Keratinocyte (primary cell): ENCODE data around the gene DCBLD2. TPM values are rescaled to one million over a fixed set of nuclear protein-coding genes. Genes with fewer than 3 reads are reported as not detected.
A peak's percentile ranks its signal among the peaks of the same experiment; 100 is the strongest.

ENCODE experiments used
- DNase-seq: peaks from one replicate; pipeline ENCODE4 v3.0.0-alpha.2; 2011; ENCODE audit warnings: low read depth, missing footprints, low spot score
- FAIRE-seq: peaks from 2 replicates; lab custom pipeline; 2011; peaks lifted over from hg19 to GRCh38; lab: Jason Lieb, UNC
- H2AFZ ChIP-seq: 2 replicates; pipeline ENCODE4 v1.6.0; 2012; ENCODE audit warnings: low read length, control low read depth, inconsistent platforms; ENCODE audit not compliant: control insufficient read depth
- H3K27ac ChIP-seq: 2 replicates; pipeline ENCODE4 v1.5.1; 2011; ENCODE audit warnings: low read length; ENCODE audit not compliant: control insufficient read depth, insufficient read depth
- H3K27me3 ChIP-seq: 3 replicates; pipeline ENCODE4 v1.6.0; 2011; ENCODE audit warnings: low read length; ENCODE audit not compliant: control insufficient read depth, insufficient read depth; ENCODE audit errors: extremely low read depth
- H3K36me3 ChIP-seq, 2 experiments: 2 replicates in 1 of 2; 3 replicates in 1 of 2; pipeline ENCODE4 v1.5.1; 2011; ENCODE audit warnings: low read length in 2 of 2, mild to moderate bottlenecking in 1 of 2; ENCODE audit not compliant: control insufficient read depth in 2 of 2, insufficient read depth in 2 of 2; ENCODE audit errors: extremely low read depth in 1 of 2
- H3K4me1 ChIP-seq: 3 replicates; pipeline ENCODE4 v1.5.1; 2011; ENCODE audit warnings: low read length; ENCODE audit not compliant: control insufficient read depth, insufficient read depth; ENCODE audit errors: extremely low read depth
- H3K4me2 ChIP-seq: 3 replicates; pipeline ENCODE4 v1.6.0; 2011; ENCODE audit warnings: low read depth, low read length; ENCODE audit not compliant: control insufficient read depth, insufficient read depth; ENCODE audit errors: extremely low read depth
- H3K4me3 ChIP-seq, 3 experiments: fragments of 200-600 bp in 1 of 3; sonication (generic) in 1 of 3; 2 replicates in 2 of 3; 3 replicates in 1 of 3; pipeline ENCODE4 v1.5.1; 2011 to 2016; ENCODE audit warnings: low read length in 3 of 3, mild to moderate bottlenecking in 3 of 3, control low read depth in 2 of 3, inconsistent platforms in 1 of 3, low read depth in 1 of 3, mixed read lengths in 1 of 3, mixed run types in 1 of 3, moderate library complexity in 1 of 3; ENCODE audit not compliant: control insufficient read depth in 2 of 3, insufficient read depth in 2 of 3; ENCODE audit errors: extremely low read depth in 1 of 3
- H3K79me2 ChIP-seq: 2 replicates; pipeline ENCODE4 v1.6.0; 2012; ENCODE audit warnings: low read length; ENCODE audit not compliant: control insufficient read depth, insufficient read depth
- H3K9ac ChIP-seq: 3 replicates; pipeline ENCODE4 v1.6.0; 2011; ENCODE audit warnings: low read length; ENCODE audit not compliant: control insufficient read depth, insufficient read depth; ENCODE audit errors: extremely low read depth
- H3K9me1 ChIP-seq: 3 replicates; pipeline ENCODE4 v1.6.0; 2011; ENCODE audit warnings: low read length; ENCODE audit not compliant: control insufficient read depth, insufficient read depth; ENCODE audit errors: extremely low read depth
- H3K9me3 ChIP-seq: 2 replicates; pipeline ENCODE4 v1.5.1; 2012; ENCODE audit warnings: low read depth, low read length; ENCODE audit not compliant: control insufficient read depth
- H4K20me1 ChIP-seq: 3 replicates; pipeline ENCODE4 v1.6.0; 2011; ENCODE audit warnings: low read length; ENCODE audit not compliant: control insufficient read depth, insufficient read depth; ENCODE audit errors: extremely low read depth
- EZH2 ChIP-seq: IDR thresholded peaks from one replicate; pipeline ENCODE4 v1.6.1; 2012; ENCODE audit warnings: inconsistent platforms, mild to moderate bottlenecking, low read length, moderate library complexity
- dilution Hi-C: fragments of 300-500 bp; cut with MboI; formaldehyde crosslinking; loops from one replicate; pipeline ENCODE4 v1.7.0; 2020; ENCODE audit warnings: low sequenced_read_pairs; ENCODE audit not compliant: extremely low pct_ligation_motif_present
- polyA plus RNA-seq, 5 experiments: library from polyadenylated mRNA; depleted of rRNA in 3 of 5; stranded (reverse) in 3 of 5; stranded (forward) in 1 of 5; unstranded in 1 of 5; fragments of >200 nt; gene quantifications; 1 replicate in 1 of 5; 2 replicates in 3 of 5; 3 replicates in 1 of 5; pipeline versions ENCODE4 v1.2.1 to v1.2.3, GENCODE V29; 2011 to 2012; ENCODE audit warnings: missing spikeins in 2 of 5, low read depth in 1 of 5, low replicate concordance in 1 of 5
- TF ChIP-seq, protein P1 (sequence below), 3 experiments: IDR thresholded peaks in 1 of 3; conservative IDR thresholded peaks in 1 of 3; optimal IDR thresholded peaks in 1 of 3; 2 replicates in 2 of 3; 3 replicates in 1 of 3; pipeline versions ENCODE3 to v1.5.1; 2011; ENCODE audit warnings: low read length in 3 of 3, mild to moderate bottlenecking in 3 of 3, moderate library complexity in 2 of 3, control low read depth in 1 of 3, inconsistent platforms in 1 of 3; ENCODE audit not compliant: insufficient read depth in 2 of 3; ENCODE audit errors: extremely low read depth in 1 of 3

DCBLD2 gene
- polyA plus RNA-seq, 1 donor (not counting 4 experiments of a cell fraction or from before 2014, with no cell fraction given) = 465 TPM

DNA sequence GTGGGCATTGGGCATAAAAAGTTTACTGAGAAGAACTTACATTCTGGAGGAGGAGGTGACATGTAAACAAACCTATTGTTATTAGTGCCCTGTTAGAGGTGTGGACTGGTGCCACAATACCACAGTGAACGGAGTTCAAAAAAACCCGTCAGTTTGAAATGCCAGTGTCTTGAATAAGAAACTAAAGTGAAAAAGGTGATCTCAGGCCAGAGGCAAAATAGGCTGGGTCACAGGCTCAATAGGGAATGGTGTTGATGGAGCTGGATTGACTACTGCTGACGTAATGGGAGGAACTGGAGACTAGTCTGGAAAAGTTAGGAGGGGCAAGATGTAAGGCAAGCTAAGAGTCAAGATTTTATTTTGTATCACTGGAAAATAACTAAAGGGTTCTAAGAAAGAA lies 1.6 kb upstream of the DCBLD2 start:
- DNase-seq (no peak), FAIRE-seq (peak; percentile 55)
- H3K9ac ChIP-seq = no peak overlapping the region
- peaks cover 48% of the 10 kb centered on the region for H3K79me2 ChIP-seq
- no peak for TF ChIP-seq EZH2
- TF ChIP-seq, protein P1, sequence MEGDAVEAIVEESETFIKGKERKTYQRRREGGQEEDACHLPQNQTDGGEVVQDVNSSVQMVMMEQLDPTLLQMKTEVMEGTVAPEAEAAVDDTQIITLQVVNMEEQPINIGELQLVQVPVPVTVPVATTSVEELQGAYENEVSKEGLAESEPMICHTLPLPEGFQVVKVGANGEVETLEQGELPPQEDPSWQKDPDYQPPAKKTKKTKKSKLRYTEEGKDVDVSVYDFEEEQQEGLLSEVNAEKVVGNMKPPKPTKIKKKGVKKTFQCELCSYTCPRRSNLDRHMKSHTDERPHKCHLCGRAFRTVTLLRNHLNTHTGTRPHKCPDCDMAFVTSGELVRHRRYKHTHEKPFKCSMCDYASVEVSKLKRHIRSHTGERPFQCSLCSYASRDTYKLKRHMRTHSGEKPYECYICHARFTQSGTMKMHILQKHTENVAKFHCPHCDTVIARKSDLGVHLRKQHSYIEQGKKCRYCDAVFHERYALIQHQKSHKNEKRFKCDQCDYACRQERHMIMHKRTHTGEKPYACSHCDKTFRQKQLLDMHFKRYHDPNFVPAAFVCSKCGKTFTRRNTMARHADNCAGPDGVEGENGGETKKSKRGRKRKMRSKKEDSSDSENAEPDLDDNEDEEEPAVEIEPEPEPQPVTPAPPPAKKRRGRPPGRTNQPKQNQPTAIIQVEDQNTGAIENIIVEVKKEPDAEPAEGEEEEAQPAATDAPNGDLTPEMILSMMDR (optimal IDR thresholded peaks at IDR 0.05 in 1 of 3, IDR thresholded peaks at IDR 0.05 in 1 of 3, conservative IDR thresholded peaks at IDR 0.05 in 1 of 3; ENCODE audit: extremely low read depth in 1 of 3, insufficient read depth in 2 of 3, low read length in 3 of 3) = no peak
- peaks cover 0 to 8% of the 10 kb centered on the region in 2 experiments for H3K36me3 ChIP-seq
- no peaks in the 10 kb centered on the region for H3K9me3 ChIP-seq
- no peaks in the 10 kb centered on the region for H3K27me3 ChIP-seq
- peaks cover 31% of the 10 kb centered on the region for H3K4me1 ChIP-seq
- no peak overlapping the region for H2AFZ ChIP-seq
- H3K4me3 ChIP-seq = peak overlapping the region in 1 of 3 experiments; percentile 6
- peak overlapping the region; percentile 94 for H3K4me2 ChIP-seq
- dilution Hi-C loops = no loop called here
- no peaks in the 10 kb centered on the region for H3K9me1 ChIP-seq
- H4K20me1 ChIP-seq = peaks cover 6% of the 10 kb centered on the region
- no peak overlapping the region for H3K27ac ChIP-seq

DNA sequence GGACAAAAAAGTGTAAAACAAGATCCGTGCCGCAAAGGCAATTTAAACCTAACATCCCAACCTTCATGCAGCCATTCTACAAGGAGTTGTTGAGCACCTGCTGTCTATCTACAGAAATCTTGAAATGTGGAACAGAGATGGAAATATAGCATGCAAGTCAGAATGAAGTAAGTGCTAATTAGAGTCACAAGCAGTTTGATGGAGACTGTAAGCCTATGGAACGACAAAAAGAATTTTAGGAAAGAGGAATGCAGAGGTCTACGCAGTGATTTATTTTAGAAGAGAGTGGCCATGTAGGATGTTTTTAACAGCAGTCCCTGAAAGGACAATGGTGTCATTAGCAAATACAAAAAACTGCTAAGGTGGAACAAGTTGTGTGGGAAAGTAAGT lies 851 bp upstream of the DCBLD2 start:
- DNase-seq (no peak), FAIRE-seq (no peak)
- Histone ChIP-seq H3K27me3 (no peaks in the 10 kb centered on the region), H4K20me1 (peaks cover 10% of the 10 kb centered on the region), H3K9me3 (no peaks in the 10 kb centered on the region), H3K79me2 (peaks cover 55% of the 10 kb centered on the region), H3K4me1 (peaks cover 31% of the 10 kb centered on the region), H2AFZ (peak overlapping the region; percentile 63), H3K9ac (peak overlapping the region; percentile 79), H3K4me3 (peak overlapping the region; percentile 38 to 89 (median 77)), H3K27ac (peak overlapping the region; percentile 81), H3K9me1 (no peaks in the 10 kb centered on the region), H3K36me3 (peaks cover 0 to 8% of the 10 kb centered on the region in 2 experiments), H3K4me2 (peak overlapping the region; percentile 94)
- dilution Hi-C loops = no loop called here
- TF ChIP-seq, protein P1 (optimal IDR thresholded peaks at IDR 0.05 in 1 of 3, IDR thresholded peaks at IDR 0.05 in 1 of 3, conservative IDR thresholded peaks at IDR 0.05 in 1 of 3; ENCODE audit: extremely low read depth in 1 of 3, insufficient read depth in 2 of 3, low read length in 3 of 3) = no peak
- TF ChIP-seq EZH2 = no peak
